Common myeloid progenitor, CD34-positive (primary cell): ENCODE measurements around the gene ATP9A.

Experiments
- CTCF ChIA-PET: fragments of 350-600 bp; sonication (Branson Sonifier 250); formaldehyde crosslinking; loops from one replicate; lab custom pipeline; 2021; ENCODE audit warnings: antibody characterized with exemption; lab: Charles Lee
- POLR2A ChIA-PET: fragments of 350-600 bp; sonication (Branson Sonifier 250); formaldehyde crosslinking; loops from one replicate; lab custom pipeline; 2021; ENCODE audit warnings: antibody characterized with exemption; lab: Charles Lee
- DNase-seq, 3 donors: peaks; one replicate each; pipeline versions ENCODE4 v3.0.0 to v3.0.0-alpha.2; 2013
- H3K27ac ChIP-seq, 2 experiments: 1 replicate in 1 of 2; 2 replicates in 1 of 2; pipeline ENCODE4 v1.7.0; 2013; ENCODE audit warnings: inconsistent platforms in 2 of 2, low read length in 2 of 2, mild to moderate bottlenecking in 2 of 2, low read depth in 1 of 2, moderate library complexity in 1 of 2; ENCODE audit not compliant: severe bottlenecking in 2 of 2, insufficient read depth in 1 of 2, poor library complexity in 1 of 2
- H3K27me3 ChIP-seq, 5 experiments: replicated peaks in 2 of 5; 1 replicate in 3 of 5; 2 replicates in 2 of 5; pipeline versions ENCODE4 v1.6.1 to v1.7.0; 2013; ENCODE audit warnings: low read length in 4 of 5, mild to moderate bottlenecking in 2 of 5, moderate library complexity in 2 of 5, inconsistent platforms in 1 of 5; ENCODE audit not compliant: insufficient read depth in 5 of 5, control insufficient read depth in 4 of 5
- H3K36me3 ChIP-seq, 4 experiments: 1 replicate in 2 of 4; 2 replicates in 2 of 4; pipeline versions ENCODE4 v1.6.1 to v1.7.0; 2013; ENCODE audit warnings: low read length in 3 of 4, control low read depth in 1 of 4, mild to moderate bottlenecking in 1 of 4; ENCODE audit not compliant: control insufficient read depth in 4 of 4, insufficient read depth in 4 of 4
- H3K4me1 ChIP-seq, 4 experiments: 1 replicate in 3 of 4; 2 replicates in 1 of 4; pipeline versions ENCODE4 v1.6.1 to v1.7.1; 2013; ENCODE audit warnings: low read length in 3 of 4, mild to moderate bottlenecking in 3 of 4, control low read depth in 1 of 4, inconsistent platforms in 1 of 4, moderate library complexity in 1 of 4; ENCODE audit not compliant: control insufficient read depth in 4 of 4, insufficient read depth in 4 of 4; ENCODE audit errors: control extremely low read depth in 1 of 4
- H3K4me3 ChIP-seq, 7 experiments: 1 replicate in 4 of 7; 2 replicates in 3 of 7; pipeline versions ENCODE4 v1.5.1 to v1.7.0; 2013; ENCODE audit warnings: mild to moderate bottlenecking in 7 of 7, low read length in 6 of 7, moderate library complexity in 6 of 7, inconsistent platforms in 2 of 7, low read depth in 2 of 7, control low read depth in 1 of 7; ENCODE audit not compliant: insufficient read depth in 4 of 7, control insufficient read depth in 1 of 7; ENCODE audit errors: extremely low read depth in 1 of 7
- H3K9me3 ChIP-seq, 5 experiments: 1 replicate in 4 of 5; 2 replicates in 1 of 5; pipeline versions ENCODE4 v1.6.1 to v1.7.1; 2013; ENCODE audit warnings: low read length in 4 of 5, mild to moderate bottlenecking in 2 of 5, inconsistent platforms in 1 of 5, low read depth in 1 of 5, moderate library complexity in 1 of 5; ENCODE audit not compliant: control insufficient read depth in 4 of 5, insufficient read depth in 2 of 5; ENCODE audit errors: control extremely low read depth in 1 of 5
- WGBS: methylation state at CpG from one replicate; pipeline ENCODE4 v1.1.5; 2013; ENCODE audit not compliant: insufficient coverage; 5-methylcytosine and 5-hydroxymethylcytosine counted together

ATP9A gene

GRCh38 chr20:51609251-51609650 is 158.9 kb downstream of the ATP9A start:
- Histone ChIP-seq H3K4me3 (no peak overlapping the region), H3K27me3 (no peaks in the 10 kb centered on the region), H3K9me3 (no peaks in the 10 kb centered on the region), H3K27ac (no peak overlapping the region), H3K4me1 (peaks cover 0 to 4% (median 1%) of the 10 kb centered on the region in 4 experiments), H3K36me3 (peaks cover 5 to 26% (median 24%) of the 10 kb centered on the region in 4 experiments)
- ChIA-PET POLR2A (interaction anchor here (1.2 kb wide), 1 partner anchor 21 kb away, joined by 4 read pairs; no protein-coding TSS in a partner anchor), CTCF (interaction anchor here (0.6 to 2.9 kb wide), 2 partner anchors 13 to 15 kb away, joined by 3 to 10 read pairs; no protein-coding TSS in a partner anchor)
- 100% methylated on average over 9 of the region's 9 CpGs for WGBS
- DNase-seq, result no peak

GRCh38 chr20:51608061-51608460 is 160.1 kb downstream of the ATP9A start:
- WGBS, result 67% methylated on average over 1 of the region's 5 CpGs
- CTCF ChIA-PET, result interaction anchor here (0.6 to 2.9 kb wide), 2 partner anchors 12 to 816 kb away, joined by 3 to 10 read pairs; no protein-coding TSS in a partner anchor
- peaks cover 5 to 27% (median 21%) of the 10 kb centered on the region in 4 experiments for H3K36me3 ChIP-seq
- H3K27ac ChIP-seq, result no peak overlapping the region
- POLR2A ChIA-PET, result no interaction called here
- no peaks in the 10 kb centered on the region for H3K27me3 ChIP-seq
- H3K9me3 ChIP-seq, result no peaks in the 10 kb centered on the region
- DNase-seq, result no peak
- H3K4me1 ChIP-seq, result peaks cover 0 to 4% (median 1%) of the 10 kb centered on the region in 4 experiments
- no peak overlapping the region for H3K4me3 ChIP-seq

DNA sequence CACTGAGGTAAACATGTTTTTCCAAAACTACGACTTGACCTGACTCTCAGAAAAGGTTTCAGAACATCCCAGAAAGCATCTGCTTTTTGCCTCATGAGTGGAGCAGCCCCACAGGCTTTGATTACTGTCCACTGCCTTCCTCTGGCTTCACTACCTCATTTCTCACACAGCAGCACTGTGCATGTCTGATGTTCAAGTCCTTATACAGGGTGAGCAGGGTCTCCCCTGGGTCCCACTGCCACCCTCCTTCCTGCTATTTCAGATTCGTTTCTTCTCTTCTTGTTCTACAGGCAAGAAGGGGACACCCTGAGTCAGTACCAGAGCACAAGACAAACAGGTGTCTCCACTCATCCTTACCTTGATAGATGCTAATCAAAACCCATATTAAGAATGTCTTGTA is 161.0 kb downstream of the ATP9A start:
- ChIA-PET POLR2A (no interaction called here), CTCF (interaction anchor here (2.9 kb wide), 1 partner anchor 11 kb away, joined by 10 read pairs; no protein-coding TSS in a partner anchor)
- no peak for DNase-seq
- Histone ChIP-seq H3K9me3 (no peaks in the 10 kb centered on the region), H3K27ac (no peak overlapping the region), H3K27me3 (no peaks in the 10 kb centered on the region), H3K4me1 (peaks cover 0 to 4% (median 2%) of the 10 kb centered on the region in 4 experiments), H3K36me3 (peaks cover 5 to 23% (median 19%) of the 10 kb centered on the region in 4 experiments), H3K4me3 (no peak overlapping the region)
- whole genome bisulfite sequencing, result 100% methylated on average over 1 of the region's 2 CpGs

- no peak for DNase-seq
- no peak overlapping the region for H3K27ac ChIP-seq
- 98% methylated on average over 14 of the region's 14 CpGs for WGBS
- peaks cover 7 to 37% (median 26%) of the 10 kb centered on the region in 4 experiments for H3K36me3 ChIP-seq
- peaks cover 0 to 2% (median 0%) of the 10 kb centered on the region in 4 experiments for H3K4me1 ChIP-seq
- ChIA-PET CTCF (interaction anchor here (0.8 kb wide), 1 partner anchor 11 kb away, joined by 4 read pairs; no protein-coding TSS in a partner anchor), POLR2A (no interaction called here)
- no peak overlapping the region for H3K4me3 ChIP-seq
- no peaks in the 10 kb centered on the region for H3K27me3 ChIP-seq
- H3K9me3 ChIP-seq, result no peaks in the 10 kb centered on the region
Observed at GRCh38 chr20:51604851-51605250, 163.3 kb downstream of the ATP9A start.

DNA sequence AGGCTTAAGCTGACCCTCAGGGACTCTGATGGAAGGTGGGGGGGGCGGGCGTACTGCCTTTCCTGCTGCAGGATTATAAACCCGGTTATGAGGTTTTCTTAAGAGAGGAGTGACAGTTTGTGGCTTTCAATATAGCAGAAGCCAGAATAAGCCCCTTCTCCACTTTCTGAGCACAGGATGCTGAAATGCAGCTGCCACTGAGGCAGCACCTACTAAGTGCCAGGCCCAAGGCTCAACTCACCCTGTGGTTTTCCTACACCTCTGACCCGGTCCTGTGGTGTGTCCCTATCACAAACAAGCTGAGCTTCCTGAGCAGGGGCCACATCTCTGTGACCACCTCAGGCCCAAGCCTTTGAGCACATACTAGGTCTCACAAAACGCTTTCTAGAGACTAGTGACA is 166.1 kb downstream of the ATP9A start:
- H3K4me1 ChIP-seq, result peaks cover 0 to 2% (median 1%) of the 10 kb centered on the region in 4 experiments
- ChIA-PET CTCF (interaction anchor here (1.2 to 1.4 kb wide), 2 partner anchors 20 to 216 kb away, joined by 3 read pairs; no protein-coding TSS in a partner anchor), POLR2A (no interaction called here)
- no peaks in the 10 kb centered on the region for H3K27me3 ChIP-seq
- H3K9me3 ChIP-seq, result no peaks in the 10 kb centered on the region
- peaks cover 5 to 31% (median 25%) of the 10 kb centered on the region in 4 experiments for H3K36me3 ChIP-seq
- 82% methylated on average over 5 of the region's 5 CpGs for WGBS
- H3K4me3 ChIP-seq, result no peak overlapping the region
- DNase-seq, result peak in 1 of 3 donors; percentile 34
- no peak overlapping the region for H3K27ac ChIP-seq

DNA sequence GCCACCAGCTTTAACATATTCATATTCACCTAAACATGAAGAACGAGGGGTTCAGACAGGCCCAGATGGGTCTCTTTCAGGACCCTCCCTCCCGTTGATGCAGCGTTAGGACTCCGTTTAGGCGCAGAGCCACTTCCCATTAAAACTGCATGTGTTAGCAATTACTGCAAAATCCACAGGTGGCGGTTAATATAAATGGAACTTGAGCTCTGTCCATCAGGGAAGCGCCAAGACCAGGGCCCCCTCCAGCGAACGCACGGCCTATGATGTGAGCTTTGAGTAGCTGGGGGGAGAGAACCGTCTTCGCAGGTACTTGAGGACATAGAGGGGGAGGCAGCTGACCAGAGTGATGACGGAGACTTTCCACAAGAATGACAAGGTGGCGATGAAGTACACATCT is 167.2 kb downstream of the ATP9A start:
- peaks cover 3 to 30% (median 22%) of the 10 kb centered on the region in 4 experiments for H3K36me3 ChIP-seq
- ChIA-PET POLR2A (no interaction called here), CTCF (interaction anchor here (0.8 to 2.4 kb wide), 5 partner anchors 21 to 228 kb away, joined by 3 to 8 read pairs (median 3); no protein-coding TSS in a partner anchor)
- H3K9me3 ChIP-seq, result no peaks in the 10 kb centered on the region
- H3K27ac ChIP-seq, result no peak overlapping the region
- DNase-seq, result no peak
- 93% methylated on average over 14 of the region's 14 CpGs for WGBS
- no peaks in the 10 kb centered on the region for H3K27me3 ChIP-seq
- H3K4me1 ChIP-seq, result peaks cover 0 to 2% (median 1%) of the 10 kb centered on the region in 4 experiments
- H3K4me3 ChIP-seq, result no peak overlapping the region

- WGBS, result 95% methylated on average over 7 of the region's 7 CpGs
- no peak overlapping the region for H3K27ac ChIP-seq
- H3K27me3 ChIP-seq, result no peaks in the 10 kb centered on the region
- POLR2A ChIA-PET, result no interaction called here
- CTCF ChIA-PET, result interaction anchor here (1.2 to 2.4 kb wide), 2 partner anchors 59 to 227 kb away, joined by 3 to 8 read pairs; no protein-coding TSS in a partner anchor
- H3K4me1 ChIP-seq, result peaks cover 0 to 8% (median 6%) of the 10 kb centered on the region in 4 experiments
- no peaks in the 10 kb centered on the region for H3K9me3 ChIP-seq
- DNase-seq, result no peak
- peaks cover 3 to 30% (median 22%) of the 10 kb centered on the region in 4 experiments for H3K36me3 ChIP-seq
- no peak overlapping the region for H3K4me3 ChIP-seq
Observed at GRCh38 chr20:51600016-51600420, 168.2 kb downstream of the ATP9A start.
